ENCODE measurements around the gene FOXS1. TPM values are rescaled to one million over a fixed set of nuclear protein-coding genes. Genes with fewer than 3 reads are reported as not detected.

Gene FOXS1
- total RNA-seq, 1 experiment from 2014 or later, result not detected

DNA sequence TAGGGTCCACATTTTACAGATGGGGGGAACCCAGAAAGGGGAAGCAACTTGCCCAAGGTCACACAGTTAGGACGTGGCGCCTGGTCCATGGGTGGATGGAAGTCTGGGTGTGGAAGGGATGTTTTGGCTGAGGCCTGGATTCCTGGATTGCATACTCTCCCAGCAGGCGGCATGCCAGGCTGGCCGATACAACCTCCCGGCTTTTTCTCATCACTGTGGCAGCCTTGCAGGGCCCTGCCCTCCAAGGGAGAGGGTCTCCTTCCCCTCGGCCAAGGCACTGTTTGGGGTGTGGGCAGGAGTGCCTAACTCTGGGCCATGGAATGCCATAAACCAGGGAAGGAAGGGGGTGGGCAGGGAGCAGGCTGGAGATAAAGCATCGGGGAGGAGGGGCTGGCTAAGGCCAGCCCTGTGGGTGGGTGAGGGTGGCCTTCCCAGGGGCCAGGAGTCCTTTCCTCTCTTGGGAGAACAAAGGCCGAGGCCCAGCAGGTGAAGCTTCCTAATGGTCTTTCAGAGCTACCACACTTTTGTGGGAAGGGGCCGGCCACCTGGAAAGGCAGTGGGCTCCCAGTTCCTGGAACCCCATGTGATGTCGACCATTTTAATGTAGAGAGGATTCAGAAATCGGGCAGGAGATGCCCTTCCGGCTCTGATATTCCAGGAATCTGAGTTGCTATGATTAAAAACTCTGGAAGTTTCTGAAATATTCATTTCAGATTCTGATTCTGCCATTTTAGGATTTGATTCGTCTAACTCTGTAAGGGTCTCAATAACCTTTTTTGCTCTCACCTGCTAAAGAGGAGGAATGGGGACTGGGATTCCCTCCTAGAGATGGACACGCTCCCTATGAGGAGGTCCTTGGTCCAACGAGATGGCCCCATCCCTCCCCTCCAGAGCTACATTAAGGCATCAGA lies 4.2 kb downstream of the FOXS1 start:
- CTCF ChIA-PET, result no interaction called here
- H3K4me1 ChIP-seq (ENCODE audit: insufficient read depth, low read length, poor library complexity, severe bottlenecking), result no peaks in the 10 kb centered on the region
- no TSS peak for BruUV-seq (replicated peaks)

DNA sequence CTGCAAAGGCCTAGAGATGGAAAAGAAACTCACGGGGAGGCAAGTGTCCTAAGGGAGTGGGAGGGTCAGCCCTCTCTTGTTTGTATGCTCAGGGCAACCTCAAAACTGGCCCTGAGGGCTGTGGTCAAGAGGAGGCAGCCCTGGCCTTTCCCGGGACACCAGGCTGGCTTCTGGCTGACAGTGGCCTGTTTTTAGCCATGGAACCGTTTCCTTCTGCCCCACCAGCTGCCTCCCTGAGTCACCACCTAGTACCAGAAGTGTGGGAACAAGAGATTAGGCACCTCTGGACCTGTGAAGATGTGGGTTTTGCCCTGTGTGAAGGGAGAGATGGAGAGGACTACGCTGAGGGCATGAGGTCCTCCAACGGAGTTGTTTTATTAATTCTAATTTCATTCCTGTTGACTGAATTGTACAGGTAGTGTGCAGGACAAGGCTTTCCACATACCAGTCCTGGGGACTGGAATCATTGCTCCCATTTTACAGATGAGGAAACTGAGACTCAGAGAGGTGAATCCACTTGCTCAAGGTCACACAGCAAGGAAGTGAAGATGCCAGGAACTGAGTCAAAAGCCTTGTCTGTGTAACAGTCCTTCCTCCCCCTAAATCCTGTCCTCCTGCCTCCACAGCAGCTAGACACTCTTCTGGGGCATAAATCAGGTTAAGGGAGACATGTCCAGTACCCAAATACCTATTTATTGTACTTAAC lies 5.5 kb downstream of the FOXS1 start:
- ChIA-PET POLR2A (ENCODE audit: low non-redundant PET) (no interaction called here), CTCF (no interaction called here)
- H3K4me3 ChIP-seq (ENCODE audit: low read depth, low read length, poor library complexity, severe bottlenecking), result no peak overlapping the region
- BruUV-seq (replicated peaks), result no TSS peak
- no peaks in the 10 kb centered on the region for H3K4me1 ChIP-seq (ENCODE audit: insufficient read depth, low read length, poor library complexity, severe bottlenecking)
- intact Hi-C loops (cut with micrococcal nuclease; ENCODE audit: unreplicated experiment), result no loop called here
- no peaks in the 10 kb centered on the region for H3K36me3 ChIP-seq (ENCODE audit: insufficient read depth, low read length, poor library complexity, severe bottlenecking)
- no peaks in the 10 kb centered on the region for H3K9me3 ChIP-seq (ENCODE audit: low read depth, low read length, poor library complexity, severe bottlenecking)
- H3K27ac ChIP-seq (ENCODE audit: low read depth, low read length, poor library complexity, severe bottlenecking), result no peak overlapping the region
- TF ChIP-seq EZH2 (IDR thresholded peaks at IDR 0.05; ENCODE audit: borderline replicate concordance, low read depth, low read length, poor library complexity, severe bottlenecking), result no peak
- TF ChIP-seq CTCF (conservative IDR thresholded peaks at IDR 0.05; ENCODE audit: low read depth, low read length), result no peak
- DNase-seq (ENCODE audit: low spot score), result no peak
- no peaks in the 10 kb centered on the region for H3K27me3 ChIP-seq (replicated peaks; ENCODE audit: insufficient read depth, low read depth, low read length, poor library complexity)

More for the DNA sequence above, 4.2 kb downstream of the FOXS1 start:
- Histone ChIP-seq H3K27me3 (replicated peaks; ENCODE audit: insufficient read depth, low read depth, low read length, poor library complexity) (no peaks in the 10 kb centered on the region), H3K27ac (ENCODE audit: low read depth, low read length, poor library complexity, severe bottlenecking) (no peak overlapping the region), H3K9me3 (ENCODE audit: low read depth, low read length, poor library complexity, severe bottlenecking) (no peaks in the 10 kb centered on the region), H3K4me3 (ENCODE audit: low read depth, low read length, poor library complexity, severe bottlenecking) (no peak overlapping the region), H3K36me3 (ENCODE audit: insufficient read depth, low read length, poor library complexity, severe bottlenecking) (no peaks in the 10 kb centered on the region)
- intact Hi-C loops (cut with micrococcal nuclease; ENCODE audit: unreplicated experiment), result no loop called here
- no peak for DNase-seq (ENCODE audit: low spot score)
- POLR2A ChIA-PET (ENCODE audit: low non-redundant PET), result no interaction called here
- no peak for TF ChIP-seq CTCF (conservative IDR thresholded peaks at IDR 0.05; ENCODE audit: low read depth, low read length)
- no peak for TF ChIP-seq EZH2 (IDR thresholded peaks at IDR 0.05; ENCODE audit: borderline replicate concordance, low read depth, low read length, poor library complexity, severe bottlenecking)

- intact Hi-C loops (cut with micrococcal nuclease; ENCODE audit: unreplicated experiment), result no loop called here
- CTCF ChIA-PET, result interaction anchor here (0.5 to 1.1 kb wide), 2 partner anchors 8 to 42 kb away, joined by 3 read pairs; no protein-coding TSS in a partner anchor
- no peak for TF ChIP-seq CTCF (conservative IDR thresholded peaks at IDR 0.05; ENCODE audit: low read depth, low read length)
- no peak for TF ChIP-seq EZH2 (IDR thresholded peaks at IDR 0.05; ENCODE audit: borderline replicate concordance, low read depth, low read length, poor library complexity, severe bottlenecking)
- BruUV-seq (replicated peaks), result no TSS peak
- Histone ChIP-seq H3K4me3 (ENCODE audit: low read depth, low read length, poor library complexity, severe bottlenecking) (no peak overlapping the region), H3K27me3 (replicated peaks; ENCODE audit: insufficient read depth, low read depth, low read length, poor library complexity) (no peaks in the 10 kb centered on the region), H3K9me3 (ENCODE audit: low read depth, low read length, poor library complexity, severe bottlenecking) (no peaks in the 10 kb centered on the region), H3K4me1 (ENCODE audit: insufficient read depth, low read length, poor library complexity, severe bottlenecking) (no peaks in the 10 kb centered on the region), H3K27ac (ENCODE audit: low read depth, low read length, poor library complexity, severe bottlenecking) (no peak overlapping the region), H3K36me3 (ENCODE audit: insufficient read depth, low read length, poor library complexity, severe bottlenecking) (no peaks in the 10 kb centered on the region)
- POLR2A ChIA-PET (ENCODE audit: low non-redundant PET), result interaction anchor here (0.5 kb wide), 1 partner anchor 370 kb away, joined by 11 read pairs; no protein-coding TSS in a partner anchor
- no peak for DNase-seq (ENCODE audit: low spot score)
These were observed 6.6 kb downstream of the FOXS1 start for GRCh38 chr20:31838646-31839292.
